ENCODE data around the gene TEX29. TPM values are rescaled to one million over a fixed set of nuclear protein-coding genes. Genes with fewer than 3 reads are reported as not detected.

TEX29 gene
- total RNA-seq, 1 experiment from 2014 or later: 0.33 TPM

DNA sequence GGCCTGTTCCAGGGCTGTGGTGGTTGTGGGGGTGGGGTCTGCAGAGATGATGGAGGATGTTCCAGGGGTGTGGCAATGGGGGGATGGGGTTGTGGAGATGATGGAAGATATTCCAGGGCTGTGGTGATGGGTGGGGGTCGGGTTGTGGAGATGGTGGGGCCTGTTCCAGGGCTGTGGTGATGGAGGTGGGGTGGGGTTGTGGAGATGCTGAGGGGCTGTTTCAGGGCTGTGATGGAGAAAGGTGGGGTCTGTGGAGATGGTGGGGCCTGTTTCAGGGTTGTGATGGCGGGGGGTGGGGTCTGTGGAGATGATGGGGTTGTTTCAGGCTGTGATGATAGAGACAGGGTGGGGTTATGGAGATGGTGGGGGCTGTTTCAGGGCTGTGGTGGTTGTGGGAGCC is 62.0 kb downstream of the TEX29 start:
- no peak overlapping the region for H3K18ac ChIP-seq (ENCODE audit: insufficient read length, low read depth, low read length)
- no peak overlapping the region for H3K4me3 Mint-ChIP-seq
- no CpG with 5 or more reads among the region's 2 CpGs for WGBS (ENCODE audit: extremely low coverage, insufficient read length, low lambda C conversion rate)

More for the DNA sequence above, 62.0 kb downstream of the TEX29 start:
- Mint-ChIP-seq H3K27me3 (ENCODE audit: low read depth) (no peaks in the 10 kb centered on the region), H3K27ac (no peak overlapping the region), H3K4me1 (peaks cover 0 to 4% of the 10 kb centered on the region in 2 experiments; a peak in 1 of 4 replicates), H3K9me3 (peaks cover 11 to 14% of the 10 kb centered on the region in 2 experiments; a peak in 4 of 5 replicates), H3K36me3 (ENCODE audit: insufficient read depth in 1 of 3, low read depth in 3 of 3) (peaks cover 0 to 10% (median 3%) of the 10 kb centered on the region in 3 experiments; a peak in 4 of 7 replicates)
- DNase-seq: peak; percentile 9
- Histone ChIP-seq H3K14ac (ENCODE audit: insufficient read depth, low read length) (no peak overlapping the region), H3K4ac (ENCODE audit: low read depth, low read length) (no peak overlapping the region), H3K79me2 (ENCODE audit: insufficient read depth, low read length) (no peaks in the 10 kb centered on the region), H4K8ac (replicated peaks; ENCODE audit: insufficient read length, low read depth, low read length) (no peak overlapping the region), H3K27me3 (ENCODE audit: insufficient read depth, low read length) (no peaks in the 10 kb centered on the region), H4K5ac (ENCODE audit: insufficient read length, low read depth, low read length) (no peak overlapping the region), H2BK5ac (ENCODE audit: insufficient read length, low read length) (no peak overlapping the region), H3K23me2 (ENCODE audit: insufficient read length, low read depth, low read length, poor library complexity, severe bottlenecking) (no peaks in the 10 kb centered on the region), H3K79me1 (ENCODE audit: insufficient read depth, low read depth, low read length, poor library complexity, severe bottlenecking) (no peaks in the 10 kb centered on the region), H2BK15ac (ENCODE audit: low read depth, low read length) (no peak overlapping the region), H2AFZ (ENCODE audit: low read length) (no peak overlapping the region), H3K4me1 (ENCODE audit: insufficient read depth, low read length) (no peaks in the 10 kb centered on the region; the same call in 1 of the 2 replicates), H2AK5ac (ENCODE audit: insufficient read length, low read length) (no peak overlapping the region), H3K9me3 (ENCODE audit: control insufficient read depth, low read depth, low read length) (no peaks in the 10 kb centered on the region), H2BK20ac (ENCODE audit: low read depth, low read length, poor library complexity, severe bottlenecking) (no peak overlapping the region), H4K20me1 (ENCODE audit: control insufficient read depth, insufficient read depth, insufficient read length) (no peaks in the 10 kb centered on the region), H3K23ac (ENCODE audit: insufficient read length, low read depth, low read length) (no peak overlapping the region), H4K91ac (ENCODE audit: insufficient read length, low read depth, low read length) (no peak overlapping the region), H3K9ac (ENCODE audit: extremely low read depth, insufficient read length, low read length) (no peak overlapping the region), H2BK12ac (ENCODE audit: insufficient read length, low read depth, low read length) (no peak overlapping the region), H3K27ac (ENCODE audit: insufficient read length, low read depth, low read length) (no peak overlapping the region), H3K4me2 (ENCODE audit: insufficient read depth, insufficient read length, low read length) (no peak overlapping the region), H3T11ph (ENCODE audit: low read length) (no peak overlapping the region), H3K56ac (ENCODE audit: insufficient read length, low read depth, low read length) (no peak overlapping the region), H2BK120ac (ENCODE audit: low read depth, low read length, poor library complexity, severe bottlenecking) (no peak overlapping the region)
- no peak for TF ChIP-seq CTCF (conservative IDR thresholded peaks at IDR 0.05)
